ENCODE results near the gene DYSF. TPM values are rescaled to one million over a fixed set of nuclear protein-coding genes. Genes with fewer than 3 reads are reported as not detected.

Gene DYSF
- total RNA-seq, 4 donors from 2014 or later: 10.3 to 14.9 (median 14.4) TPM

DNA sequence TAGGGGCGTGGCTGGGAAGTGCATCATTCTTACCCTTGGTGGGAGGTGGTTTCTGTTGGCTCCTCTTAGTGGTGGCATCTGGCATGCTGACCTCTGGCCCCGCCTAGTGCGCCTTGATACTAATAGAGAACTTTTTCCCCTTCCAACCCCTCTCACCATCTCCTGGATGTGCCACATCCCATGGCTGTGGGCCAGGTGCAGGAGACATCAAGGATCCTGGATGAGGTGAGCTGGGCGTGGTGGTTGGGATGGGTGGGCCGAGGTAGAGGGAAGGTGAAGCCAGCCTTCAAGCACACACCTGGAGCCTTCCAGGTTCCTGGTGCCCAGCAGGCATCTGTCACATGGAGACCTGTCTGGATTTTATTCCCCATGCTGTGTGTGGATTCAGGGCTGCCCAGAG, 149.2 kb downstream of the DYSF start:
- TF ChIP-seq POLR2A (IDR thresholded peaks at IDR 0.05): no peak
- TF ChIP-seq, protein P1, sequence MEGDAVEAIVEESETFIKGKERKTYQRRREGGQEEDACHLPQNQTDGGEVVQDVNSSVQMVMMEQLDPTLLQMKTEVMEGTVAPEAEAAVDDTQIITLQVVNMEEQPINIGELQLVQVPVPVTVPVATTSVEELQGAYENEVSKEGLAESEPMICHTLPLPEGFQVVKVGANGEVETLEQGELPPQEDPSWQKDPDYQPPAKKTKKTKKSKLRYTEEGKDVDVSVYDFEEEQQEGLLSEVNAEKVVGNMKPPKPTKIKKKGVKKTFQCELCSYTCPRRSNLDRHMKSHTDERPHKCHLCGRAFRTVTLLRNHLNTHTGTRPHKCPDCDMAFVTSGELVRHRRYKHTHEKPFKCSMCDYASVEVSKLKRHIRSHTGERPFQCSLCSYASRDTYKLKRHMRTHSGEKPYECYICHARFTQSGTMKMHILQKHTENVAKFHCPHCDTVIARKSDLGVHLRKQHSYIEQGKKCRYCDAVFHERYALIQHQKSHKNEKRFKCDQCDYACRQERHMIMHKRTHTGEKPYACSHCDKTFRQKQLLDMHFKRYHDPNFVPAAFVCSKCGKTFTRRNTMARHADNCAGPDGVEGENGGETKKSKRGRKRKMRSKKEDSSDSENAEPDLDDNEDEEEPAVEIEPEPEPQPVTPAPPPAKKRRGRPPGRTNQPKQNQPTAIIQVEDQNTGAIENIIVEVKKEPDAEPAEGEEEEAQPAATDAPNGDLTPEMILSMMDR (IDR thresholded peaks at IDR 0.05): no peak
- H3K27ac ChIP-seq: no peak overlapping the region
- H3K27me3 ChIP-seq: no peaks in the 10 kb centered on the region
- 96 to 97% methylated on average over 4 of the region's 5 CpGs for WGBS, 2 donors
- no peak for DNase-seq
- intact Hi-C loops (cut with DNase I): no loop called here
- H3K4me3 ChIP-seq (replicated peaks in 1 of 3): no peak overlapping the region
- H3K9me3 ChIP-seq: no peaks in the 10 kb centered on the region
- no peaks in the 10 kb centered on the region for H3K36me3 ChIP-seq
- H3K4me1 ChIP-seq: peaks cover 0 to 15% of the 10 kb centered on the region in 2 donors

DNA sequence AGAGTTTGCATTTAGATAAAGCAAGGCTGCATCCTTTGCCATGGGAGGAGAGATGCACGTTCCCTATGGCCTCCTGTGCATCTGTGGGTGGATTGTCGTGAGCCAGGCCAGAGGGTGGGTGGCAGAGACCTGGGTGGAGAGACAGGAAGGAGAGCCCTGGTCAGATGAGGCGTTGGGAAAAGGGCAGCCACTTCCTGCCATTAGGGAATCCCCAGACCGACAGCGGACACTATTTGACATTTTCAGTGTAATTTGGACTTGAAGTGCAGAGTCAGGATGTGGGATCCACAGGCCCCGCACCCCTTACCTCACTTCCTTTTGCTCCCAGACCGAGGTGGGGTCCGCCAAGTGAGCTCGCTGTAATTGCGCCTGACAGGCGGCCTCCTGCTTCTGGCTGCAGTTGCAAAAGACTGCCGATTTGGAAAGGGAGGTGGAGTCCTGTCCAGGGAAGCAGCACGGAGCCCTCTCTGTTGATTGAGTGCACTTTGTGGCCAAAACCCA, 150.0 kb downstream of the DYSF start:
- 59 to 74% methylated on average over 11 to 13 of the region's 13 CpGs for WGBS, 2 donors
- Histone ChIP-seq H3K36me3 (no peaks in the 10 kb centered on the region), H3K9me3 (no peaks in the 10 kb centered on the region), H3K4me3 (replicated peaks in 1 of 3) (no peak overlapping the region), H3K27me3 (no peaks in the 10 kb centered on the region), H3K4me1 (peaks cover 0 to 15% of the 10 kb centered on the region in 2 donors), H3K27ac (no peak overlapping the region)
- TF ChIP-seq POLR2A (IDR thresholded peaks at IDR 0.05): no peak
- TF ChIP-seq, protein P1 (IDR thresholded peaks at IDR 0.05): no peak
- peak in 1 of 2 donors; percentile 6 for DNase-seq
- intact Hi-C loops (cut with DNase I): no loop called here

DNA sequence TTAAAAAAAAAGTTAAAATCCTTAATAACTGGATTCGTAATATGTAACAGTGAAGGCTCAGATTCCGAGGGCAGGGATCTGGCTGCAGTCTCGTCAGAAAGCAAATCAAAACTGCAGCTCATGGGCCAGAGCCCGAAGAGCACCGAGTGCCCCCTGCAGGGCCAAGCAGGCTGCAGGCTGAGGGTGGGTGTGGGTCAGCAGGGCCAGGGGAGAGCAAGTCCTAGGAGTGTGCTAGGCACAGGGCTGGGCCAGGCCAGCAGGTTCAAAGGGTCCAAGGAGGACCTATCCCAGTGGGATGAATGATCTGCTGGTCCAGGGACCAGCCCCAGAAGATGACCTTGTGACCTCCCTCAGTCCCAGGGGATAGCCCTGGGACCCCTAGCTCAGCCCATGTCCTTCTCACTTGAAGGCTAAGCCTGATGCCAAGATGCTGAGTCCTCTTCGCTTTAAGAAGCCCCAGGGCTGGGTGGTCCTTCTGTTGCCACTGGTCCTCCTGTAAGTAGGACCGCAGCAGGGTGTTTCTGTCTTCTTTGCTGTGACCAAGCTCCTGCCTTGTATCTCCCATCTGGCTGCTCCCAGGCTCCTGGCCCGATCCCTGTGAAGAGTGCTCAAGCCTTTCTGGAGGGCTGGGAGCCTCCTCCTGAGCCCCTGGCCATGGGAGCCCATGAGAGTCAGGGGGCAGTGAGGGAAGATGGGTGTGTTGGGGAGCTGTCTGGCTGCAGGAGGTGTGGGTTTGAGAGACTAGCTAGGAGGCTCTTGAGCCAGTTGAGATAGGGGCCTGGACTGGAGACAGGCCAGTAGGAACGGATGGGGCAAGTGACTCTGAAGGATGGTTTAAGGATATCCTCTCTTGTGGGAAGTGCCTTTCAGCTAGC, 150.7 kb downstream of the DYSF start:
- no peak for TF ChIP-seq POLR2A (IDR thresholded peaks at IDR 0.05)
- TF ChIP-seq, protein P1 (IDR thresholded peaks at IDR 0.05): no peak
- WGBS, 2 donors: 71 to 75% methylated on average over 9 of the region's 9 CpGs
- Histone ChIP-seq H3K27ac (no peak overlapping the region), H3K27me3 (no peaks in the 10 kb centered on the region), H3K9me3 (no peaks in the 10 kb centered on the region), H3K36me3 (no peaks in the 10 kb centered on the region), H3K4me1 (peaks cover 0 to 15% of the 10 kb centered on the region in 2 donors), H3K4me3 (replicated peaks in 1 of 3) (no peak overlapping the region)
- DNase-seq: peak in 1 of 2 donors; percentile 1
- intact Hi-C loops (cut with DNase I): no loop called here

DNA sequence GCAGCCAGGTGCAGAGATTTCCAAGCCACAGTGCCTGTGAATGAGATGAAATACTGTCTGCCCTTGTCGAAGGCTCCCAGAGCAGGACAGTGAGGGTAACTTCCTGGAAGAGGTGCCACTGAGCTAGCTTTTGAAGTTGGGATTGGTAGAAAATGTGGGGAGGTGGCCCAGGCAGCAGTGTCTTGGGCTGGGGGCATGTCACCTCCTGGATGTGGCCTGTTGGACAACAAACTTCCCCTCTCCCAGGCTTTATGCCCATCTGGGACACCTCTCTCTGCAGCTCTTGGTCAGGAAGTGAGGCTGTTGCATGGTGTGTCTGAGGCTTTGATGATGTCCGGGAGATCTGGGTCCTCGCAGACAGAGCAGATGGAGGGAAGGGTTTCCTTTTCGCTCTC, 151.4 kb downstream of the DYSF start:
- no peak overlapping the region for H3K4me3 ChIP-seq (replicated peaks in 1 of 3)
- no peaks in the 10 kb centered on the region for H3K9me3 ChIP-seq
- H3K27me3 ChIP-seq: no peaks in the 10 kb centered on the region
- intact Hi-C loops (cut with DNase I): loop anchor here (5.0 kb wide), 1 partner anchor 57 kb away; no protein-coding TSS in a partner anchor
- peaks cover 0 to 15% of the 10 kb centered on the region in 2 donors for H3K4me1 ChIP-seq
- H3K36me3 ChIP-seq: no peaks in the 10 kb centered on the region
- 78 to 90% methylated on average over 3 to 4 of the region's 4 CpGs for WGBS, 2 donors
- TF ChIP-seq, protein P1 (IDR thresholded peaks at IDR 0.05): no peak
- no peak for TF ChIP-seq POLR2A (IDR thresholded peaks at IDR 0.05)
- peak in 1 of 2 donors; percentile 1 for DNase-seq
- no peak overlapping the region for H3K27ac ChIP-seq

DNA sequence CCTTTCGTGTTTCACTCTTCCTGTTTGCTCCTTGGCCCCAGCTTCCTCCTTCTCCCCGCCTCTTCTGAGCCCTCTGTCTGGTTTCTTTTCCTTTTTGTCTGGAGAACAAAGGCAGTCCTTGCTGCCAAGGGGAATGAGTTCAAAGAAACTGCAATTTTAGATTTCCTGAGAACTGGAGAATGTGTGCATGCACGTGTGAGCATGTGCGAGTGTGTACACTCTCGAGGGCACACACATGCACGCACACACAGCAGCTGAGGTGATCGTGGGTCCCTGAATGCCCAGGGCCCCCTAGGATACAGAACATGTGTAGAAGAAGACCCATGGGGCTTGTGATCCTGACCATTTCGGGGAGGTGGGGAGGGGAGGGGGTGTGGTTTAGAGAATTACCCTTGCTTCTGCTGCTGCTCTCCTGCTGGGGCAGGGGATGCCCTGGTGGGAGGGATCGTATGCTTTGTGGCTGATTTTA, 151.8 kb downstream of the DYSF start:
- intact Hi-C loops (cut with DNase I): loop anchor here (5.0 kb wide), 1 partner anchor 58 kb away; no protein-coding TSS in a partner anchor
- DNase-seq: peak in 1 of 2 donors; percentile 0
- 60 to 72% methylated on average over 8 to 9 of the region's 9 CpGs for WGBS, 2 donors

More for the DNA sequence above, 151.8 kb downstream of the DYSF start:
- no peaks in the 10 kb centered on the region for H3K36me3 ChIP-seq
- no peak for TF ChIP-seq POLR2A (IDR thresholded peaks at IDR 0.05)
- TF ChIP-seq, protein P1 (IDR thresholded peaks at IDR 0.05): no peak
- no peaks in the 10 kb centered on the region for H3K9me3 ChIP-seq
- no peak overlapping the region for H3K4me3 ChIP-seq (replicated peaks in 1 of 3)
- H3K27ac ChIP-seq: no peak overlapping the region
- peaks cover 0 to 15% of the 10 kb centered on the region in 2 donors for H3K4me1 ChIP-seq
- H3K27me3 ChIP-seq: no peaks in the 10 kb centered on the region
